H1 (cell line): Measurements from ENCODE around the gene CCDC88A. TPM values are rescaled to one million over a fixed set of nuclear protein-coding genes. Genes with fewer than 3 reads are reported as not detected.

Experiments
- CTCF ChIA-PET: fragments of 300-600 bp; sonication (Branson Sonifier 250); formaldehyde crosslinking; loops from one replicate; lab custom pipeline; 2021; ENCODE audit not compliant: partially characterized antibody; lab: Charles Lee
- POLR2A ChIA-PET: fragments of 300-600 bp; sonication (Branson Sonifier 250); formaldehyde crosslinking; loops from one replicate; lab custom pipeline; 2021; ENCODE audit warnings: inconsistent platforms; ENCODE audit not compliant: partially characterized antibody; lab: Charles Lee
- DNase-seq, 2 experiments: peaks; one replicate each; pipeline versions ENCODE4 v3.0.0 to v3.0.0-alpha.2; 2010 to 2022; ENCODE audit warnings: low spot score in 2 of 2, low read depth in 1 of 2, mixed read lengths in 1 of 2
- FAIRE-seq: peaks from 2 replicates; lab custom pipeline; 2011; peaks lifted over from hg19 to GRCh38; lab: Jason Lieb, UNC
- H2AFZ ChIP-seq: 2 replicates; pipeline ENCODE4 v1.8.1; 2012; ENCODE audit warnings: low read length, inconsistent platforms
- H2AK5ac ChIP-seq: 2 replicates; pipeline ENCODE4 v1.6.1; 2013; ENCODE audit warnings: low read depth, low read length
- H2BK120ac ChIP-seq: replicated peaks from 2 replicates; pipeline ENCODE3; 2013; ENCODE audit warnings: low read depth, low read length, inconsistent platforms
- H2BK12ac ChIP-seq: 2 replicates; pipeline ENCODE4 v1.6.1; 2013; ENCODE audit warnings: low read depth, low read length
- H2BK15ac ChIP-seq: 2 replicates; pipeline ENCODE4 v1.6.1; 2013; ENCODE audit warnings: low read length
- H2BK20ac ChIP-seq: 2 replicates; pipeline ENCODE4 v1.6.1; 2013; ENCODE audit warnings: low read length
- H2BK5ac ChIP-seq: 2 replicates; pipeline ENCODE4 v1.6.1; 2013; ENCODE audit warnings: low read depth, low read length
- H3K14ac ChIP-seq: 2 replicates; pipeline ENCODE4 v1.6.1; 2013; ENCODE audit warnings: inconsistent platforms; ENCODE audit not compliant: insufficient read length
- H3K18ac ChIP-seq: 2 replicates; pipeline ENCODE4 v1.6.1; 2013; ENCODE audit warnings: low read length; ENCODE audit errors: extremely low read depth
- H3K23ac ChIP-seq: 2 replicates; pipeline ENCODE4 v1.6.1; 2013; ENCODE audit warnings: inconsistent platforms; ENCODE audit not compliant: insufficient read length
- H3K23me2 ChIP-seq: 2 replicates; pipeline ENCODE4 v1.6.1; 2013; ENCODE audit warnings: low read depth, low read length
- H3K27ac ChIP-seq: 2 replicates; pipeline ENCODE4 v1.6.1; 2011; ENCODE audit warnings: low read depth, low read length, inconsistent platforms
- H3K27me3 ChIP-seq, 4 experiments: replicated peaks in 1 of 4; 1 replicate in 1 of 4; 2 replicates in 3 of 4; pipeline versions ENCODE4 v1.6.1 to v1.8.1; 2011 to 2013; ENCODE audit warnings: low read length in 3 of 4, mild to moderate bottlenecking in 3 of 4, inconsistent platforms in 2 of 4, mixed read lengths in 2 of 4, moderate library complexity in 1 of 4; ENCODE audit not compliant: control insufficient read depth in 3 of 4, insufficient read depth in 3 of 4; ENCODE audit errors: extremely low read depth in 1 of 4
- H3K36me3 ChIP-seq, 4 experiments: 2 replicates each; pipeline versions ENCODE4 v1.6.1 to v1.8.1; 2011 to 2013; ENCODE audit warnings: mild to moderate bottlenecking in 4 of 4, low read length in 3 of 4, moderate library complexity in 2 of 4, control low read depth in 1 of 4, inconsistent platforms in 1 of 4; ENCODE audit not compliant: insufficient read depth in 4 of 4, control insufficient read depth in 2 of 4
- H3K4ac ChIP-seq: replicated peaks from 2 replicates; pipeline ENCODE3; 2013; ENCODE audit warnings: low read length, low read depth, mixed read lengths, inconsistent platforms; ENCODE audit not compliant: insufficient read length
- H3K4me1 ChIP-seq, 4 experiments: replicated peaks in 1 of 4; 1 replicate in 1 of 4; 2 replicates in 3 of 4; pipeline versions ENCODE4 v1.6.1 to v1.8.1; 2011 to 2013; ENCODE audit warnings: low read length in 3 of 4, inconsistent platforms in 2 of 4, mixed read lengths in 1 of 4; ENCODE audit not compliant: insufficient read depth in 4 of 4, control insufficient read depth in 3 of 4
- H3K4me2 ChIP-seq, 2 experiments: 2 replicates each; pipeline versions ENCODE4 v1.6.1 to v1.8.1; 2011 to 2013; ENCODE audit warnings: low read depth in 2 of 2, low read length in 2 of 2, control low read depth in 1 of 2, inconsistent platforms in 1 of 2, mild to moderate bottlenecking in 1 of 2; ENCODE audit not compliant: insufficient read depth in 1 of 2
- H3K4me3 ChIP-seq, 4 experiments: fragments of 200-600, 300-600 bp in 1 of 4; sonication (generic), shearing (Covaris generic), sonication (Bioruptor Twin) in 1 of 4; 2 replicates each; pipeline versions ENCODE4 v1.5.1 to v1.8.1; 2011 to 2016; ENCODE audit warnings: low read length in 4 of 4, low read depth in 3 of 4, control low read depth in 2 of 4, inconsistent platforms in 2 of 4, mild to moderate bottlenecking in 2 of 4, mixed read lengths in 1 of 4, moderate library complexity in 1 of 4; ENCODE audit not compliant: insufficient read depth in 2 of 4; ENCODE audit errors: extremely low read depth in 1 of 4
- H3K56ac ChIP-seq: replicated peaks from 2 replicates; pipeline ENCODE3; 2013; ENCODE audit warnings: low read depth, mild to moderate bottlenecking, mixed read lengths, low read length, inconsistent platforms; ENCODE audit not compliant: insufficient read length
- H3K79me1 ChIP-seq: 2 replicates; pipeline ENCODE4 v1.6.1; 2013; ENCODE audit warnings: low read depth, low read length, control low read depth
- H3K79me2 ChIP-seq, 2 experiments: 2 replicates each; pipeline versions ENCODE4 v1.6.1 to v1.8.1; 2012 to 2013; ENCODE audit warnings: low read length in 2 of 2, mild to moderate bottlenecking in 2 of 2, inconsistent platforms in 1 of 2; ENCODE audit not compliant: insufficient read depth in 2 of 2, control insufficient read depth in 1 of 2
- H3K9ac ChIP-seq, 4 experiments: replicated peaks in 1 of 4; 1 replicate in 1 of 4; 2 replicates in 3 of 4; pipeline versions ENCODE4 v1.6.1 to v1.8.1; 2011 to 2013; ENCODE audit warnings: low read depth in 3 of 4, low read length in 3 of 4, control low read depth in 2 of 4, mild to moderate bottlenecking in 2 of 4, moderate library complexity in 2 of 4, inconsistent platforms in 1 of 4; ENCODE audit errors: extremely low read depth in 1 of 4
- H3K9me3 ChIP-seq, 2 experiments: 2 replicates each; pipeline versions ENCODE4 v1.6.1 to v1.8.1; 2012 to 2013; ENCODE audit warnings: mild to moderate bottlenecking in 2 of 2, moderate library complexity in 2 of 2, control low read depth in 1 of 2, inconsistent platforms in 1 of 2, low read depth in 1 of 2, low read length in 1 of 2, mixed read lengths in 1 of 2; ENCODE audit not compliant: insufficient read depth in 2 of 2
- H4K20me1 ChIP-seq, 2 experiments: replicated peaks in 1 of 2; 2 replicates each; pipeline versions ENCODE3 to v1.8.1; 2011 to 2013; ENCODE audit warnings: inconsistent platforms in 2 of 2, low read length in 2 of 2, mild to moderate bottlenecking in 1 of 2; ENCODE audit not compliant: insufficient read depth in 2 of 2, control insufficient read depth in 1 of 2
- H4K5ac ChIP-seq: 2 replicates; pipeline ENCODE4 v1.6.1; 2013; ENCODE audit warnings: low read length, low read depth, mixed read lengths, inconsistent platforms; ENCODE audit not compliant: insufficient read length
- H4K8ac ChIP-seq: 2 replicates; pipeline ENCODE4 v1.8.0; 2013; ENCODE audit warnings: mild to moderate bottlenecking, moderate library complexity, low read length, inconsistent platforms; ENCODE audit not compliant: insufficient read depth; ENCODE audit errors: extremely low read depth
- H4K91ac ChIP-seq: replicated peaks from 2 replicates; pipeline ENCODE3; 2013; ENCODE audit warnings: low read length, mixed read lengths, inconsistent platforms; ENCODE audit not compliant: insufficient read length
- CHD2 ChIP-seq: IDR thresholded peaks from 2 replicates; pipeline ENCODE4 v1.6.1; 2012; ENCODE audit warnings: low read length, improper control_type of control experiment
- WGBS, 2 experiments: shearing (Covaris generic) in 1 of 2; methylation state at CpG; one replicate each; pipeline versions ENCODE4 v1.1.6 to v1.1.7; 2013 to 2015; ENCODE audit warnings: low lambda C conversion rate in 2 of 2, mixed read lengths in 2 of 2, inconsistent platforms in 1 of 2, low coverage in 1 of 2, missing lambda C conversion rate in 1 of 2; ENCODE audit not compliant: insufficient replicate concordance in 2 of 2, insufficient coverage in 1 of 2, insufficient read length in 1 of 2; ENCODE audit errors: extremely low coverage in 1 of 2, missing lambda C conversion rate in 1 of 2; 5-methylcytosine and 5-hydroxymethylcytosine counted together
- polyA plus RNA-seq, 7 experiments: library from polyadenylated mRNA; depleted of rRNA in 3 of 7; stranded (reverse) in 5 of 7; unstranded in 2 of 7; fragments of >200 nt in 5 of 7; fragments of 200-250 nt in 2 of 7; gene quantifications; 1 replicate in 5 of 7; 2 replicates in 1 of 7; 4 replicates in 1 of 7; pipeline versions ENCODE4 v1.2.1 to v1.2.3, GENCODE V29; 2011 to 2013; ENCODE audit warnings: missing spikeins in 2 of 7, mixed read lengths in 2 of 7
- total RNA-seq: library from RNA; stranded (reverse); fragmentation: NEBNext Ultra II Directional; extraction: Animal tissue kit (Norgen Biotek cat#: 25700); gene quantifications from 2 replicates; pipeline ENCODE4 v1.2.1, GENCODE V29; 2021

CCDC88A gene
- total and polyA plus RNA-seq, 2 of the 8 experiments (the other 6 are each of a cell fraction or from before 2014, with no cell fraction given): 27.0 to 98.0 TPM

DNA sequence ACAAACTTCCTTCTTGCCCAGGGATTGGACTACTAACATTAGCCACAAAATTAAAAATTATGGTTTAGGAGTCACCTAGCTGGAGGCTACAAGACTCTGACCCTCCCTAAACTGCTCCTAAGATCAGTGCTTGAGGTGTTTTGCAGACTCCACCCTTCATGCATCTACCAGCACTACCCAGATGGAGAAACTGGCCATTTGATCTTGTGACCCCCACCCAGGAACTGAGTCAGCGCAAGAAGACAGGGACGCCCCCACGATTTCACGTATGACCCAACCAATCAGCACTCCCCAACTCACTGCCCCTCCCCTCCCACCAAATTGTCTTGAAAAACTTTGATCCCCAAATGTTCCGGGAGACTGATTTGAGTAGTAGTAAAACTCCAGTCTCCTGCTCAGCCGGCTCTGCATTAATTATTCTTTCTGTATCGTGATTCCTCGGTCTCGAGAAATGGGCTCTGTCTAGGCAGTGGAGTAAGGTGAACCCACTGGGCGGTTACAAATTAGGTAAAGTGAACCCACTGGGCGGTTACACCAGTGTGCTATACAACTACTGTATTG is 40.1 kb upstream of the CCDC88A start:
- H3K23ac ChIP-seq: no peak overlapping the region
- H3K9me3 ChIP-seq: peaks cover 5 to 13% of the 10 kb centered on the region in 2 experiments; a peak in 2 of 4 replicates
- FAIRE-seq (no peak), DNase-seq (no peak)
- no peak overlapping the region for H4K8ac ChIP-seq
- H3K9ac ChIP-seq: no peak overlapping the region
- POLR2A ChIA-PET: interaction anchor here (1.2 kb wide), 1 partner anchor 10 kb away, joined by 4 read pairs; no protein-coding TSS in a partner anchor
- H4K5ac ChIP-seq: no peak overlapping the region
- H3K27ac ChIP-seq: no peak overlapping the region
- no peak overlapping the region for H3K14ac ChIP-seq
- H3K4me3 ChIP-seq: no peak overlapping the region
- 91% methylated on average over 11 of the region's 11 CpGs; no CpG with 5 or more reads in 1 of the 2 experiments for WGBS, 2 experiments
- H3K4me1 ChIP-seq: no peaks in the 10 kb centered on the region
- no peaks in the 10 kb centered on the region for H3K23me2 ChIP-seq
- no peak overlapping the region for H3K4me2 ChIP-seq
- H2BK12ac ChIP-seq: no peak overlapping the region
- no peaks in the 10 kb centered on the region for H3K27me3 ChIP-seq
- H3K4ac ChIP-seq: no peak overlapping the region
- no peak overlapping the region for H3K18ac ChIP-seq
- H3K79me1 ChIP-seq: no peaks in the 10 kb centered on the region
- H2AFZ ChIP-seq: peak overlapping the region; percentile 20; the same call in 1 of the 2 replicates
- no peak overlapping the region for H2BK15ac ChIP-seq
- no peak overlapping the region for H2BK20ac ChIP-seq
- H3K56ac ChIP-seq: no peak overlapping the region
- no peak overlapping the region for H2BK120ac ChIP-seq
- H3K36me3 ChIP-seq: no peaks in the 10 kb centered on the region
- H4K91ac ChIP-seq: no peak overlapping the region
- H2AK5ac ChIP-seq: no peak overlapping the region
- CTCF ChIA-PET: no interaction called here
- H4K20me1 ChIP-seq: no peaks in the 10 kb centered on the region
- H2BK5ac ChIP-seq: no peak overlapping the region
- H3K79me2 ChIP-seq: no peaks in the 10 kb centered on the region
- TF ChIP-seq CHD2: no peak
